A673 (cell line): ENCODE measurements around the gene SLC8A2. TPM values are rescaled to one million over a fixed set of nuclear protein-coding genes. Genes with fewer than 3 reads are reported as not detected.

Source experiments
- BruUV-seq: library from RNA; stranded (reverse); fragments of 400-500 nt; replicated peaks from 2 replicates; lab custom pipeline; 2021; lab: Mats Ljungman, UMichigan
- CTCF ChIA-PET: fragments of 300-600 bp; sonication (Branson Sonifier 250); formaldehyde crosslinking; loops from one replicate; lab custom pipeline; 2022; ENCODE audit warnings: antibody characterized with exemption; lab: Charles Lee
- POLR2A ChIA-PET: fragments of 300-600 bp; sonication (Branson Sonifier 250); formaldehyde crosslinking; loops from one replicate; lab custom pipeline; 2022; ENCODE audit warnings: antibody characterized with exemption; ENCODE audit not compliant: low non-redundant PET; lab: Charles Lee
- DNase-seq: peaks from one replicate; pipeline ENCODE4 v3.0.0-alpha.2; 2015; ENCODE audit warnings: low spot score
- H3K27ac ChIP-seq: fragments of 200-600 bp; sonication (generic); 2 replicates; pipeline ENCODE4 v1.5.1; 2016; ENCODE audit warnings: mixed run types, low read depth, mild to moderate bottlenecking, mixed read lengths, antibody characterized with exemption, low read length; ENCODE audit not compliant: poor library complexity, severe bottlenecking
- H3K27me3 ChIP-seq: fragments of 200-600 bp; sonication (generic); replicated peaks from 2 replicates; pipeline ENCODE4 v1.6.1; 2017; ENCODE audit warnings: mixed run types, low read depth, mild to moderate bottlenecking, mixed read lengths, antibody characterized with exemption, low read length; ENCODE audit not compliant: insufficient read depth, poor library complexity
- H3K36me3 ChIP-seq: fragments of 200-600 bp; sonication (generic); 2 replicates; pipeline ENCODE4 v1.6.1; 2016; ENCODE audit warnings: mixed run types, mild to moderate bottlenecking, mixed read lengths, antibody characterized with exemption, low read length; ENCODE audit not compliant: insufficient read depth, poor library complexity, severe bottlenecking
- H3K4me1 ChIP-seq: fragments of 200-600 bp; sonication (generic); 2 replicates; pipeline ENCODE4 v1.6.1; 2017; ENCODE audit warnings: mixed run types, mild to moderate bottlenecking, mixed read lengths, antibody characterized with exemption, low read length; ENCODE audit not compliant: insufficient read depth, poor library complexity, severe bottlenecking
- H3K4me3 ChIP-seq: fragments of 200-600 bp; sonication (generic); 2 replicates; pipeline ENCODE4 v1.5.1; 2016; ENCODE audit warnings: low read depth, mixed run types, mild to moderate bottlenecking, mixed read lengths, low read length; ENCODE audit not compliant: poor library complexity, severe bottlenecking
- H3K9me3 ChIP-seq: fragments of 200-600 bp; sonication (generic); 2 replicates; pipeline ENCODE4 v1.6.1; 2016; ENCODE audit warnings: mixed run types, low read depth, mild to moderate bottlenecking, mixed read lengths, antibody characterized with exemption, low read length; ENCODE audit not compliant: poor library complexity, severe bottlenecking
- CTCF ChIP-seq: fragments of 300-800, 200-600 bp; sonication (generic); conservative IDR thresholded peaks from 2 replicates; pipeline ENCODE4 v1.5.1; 2017; ENCODE audit warnings: low read depth, mild to moderate bottlenecking, antibody characterized with exemption, low read length, moderate library complexity, mixed read lengths
- EZH2 ChIP-seq: fragments of 200-600 bp; sonication (generic); IDR thresholded peaks from 2 replicates; pipeline ENCODE4 v1.6.1; 2017; ENCODE audit warnings: borderline replicate concordance, low read depth, mild to moderate bottlenecking, mixed read lengths, antibody characterized with exemption, low read length; ENCODE audit not compliant: poor library complexity, severe bottlenecking
- intact Hi-C: fragments of 100-400 bp; cut with micrococcal nuclease; formaldehyde crosslinking; loops from one replicate; pipeline ENCODE4 v1.10.0; 2022; ENCODE audit not compliant: unreplicated experiment
- total RNA-seq: library from RNA; stranded (reverse); gene quantifications from 2 replicates; pipeline ENCODE4 v1.2.3, GENCODE V29; 2021

SLC8A2 gene
- total RNA-seq, 1 experiment from 2014 or later: 3.2 TPM

GRCh38 chr19:47419030-47419783 lies 52.5 kb downstream of the SLC8A2 start, which contains the start of gene MEIS3:
TSS of gene MEIS3 (minus strand) at chr19:47419527. CDS start at chr19:47419081, 446 bp downstream.
- ChIA-PET CTCF (no interaction called here), POLR2A (no interaction called here)
- BruUV-seq: no TSS peak
- H3K9me3 ChIP-seq: no peaks in the 10 kb centered on the region
- H3K27ac ChIP-seq: no peak within 1 kb of the TSS
- H3K4me3 ChIP-seq: peak within 1 kb of the TSS; percentile 52
- H3K4me1 ChIP-seq: peaks cover 34% of the 10 kb centered on the region
- intact Hi-C loops: no loop called here
- TF ChIP-seq EZH2 (no peak), CTCF (no peak)
- peak; percentile 20 for DNase-seq
- no peaks in the 10 kb centered on the region for H3K36me3 ChIP-seq
- peaks cover 25% of the 10 kb centered on the region for H3K27me3 ChIP-seq

GRCh38 chr19:47418692-47419029 lies 53.0 kb downstream of the SLC8A2 start:
- TF ChIP-seq EZH2: no peak
- TF ChIP-seq CTCF: no peak
- ChIA-PET POLR2A (no interaction called here), CTCF (interaction anchor here (0.6 kb wide), 1 partner anchor 384 kb away, joined by 11 read pairs; no protein-coding TSS in a partner anchor)
- peaks cover 24% of the 10 kb centered on the region for H3K27me3 ChIP-seq
- H3K4me3 ChIP-seq: peak overlapping the region; percentile 52
- no peaks in the 10 kb centered on the region for H3K36me3 ChIP-seq
- no TSS peak for BruUV-seq
- intact Hi-C loops: no loop called here
- peaks cover 34% of the 10 kb centered on the region for H3K4me1 ChIP-seq
- DNase-seq: no peak
- no peak overlapping the region for H3K27ac ChIP-seq
- no peaks in the 10 kb centered on the region for H3K9me3 ChIP-seq

GRCh38 chr19:47417746-47418691 lies 53.7 kb downstream of the SLC8A2 start:
- Histone ChIP-seq H3K27ac (no peak overlapping the region), H3K36me3 (no peaks in the 10 kb centered on the region), H3K4me3 (peak overlapping the region; percentile 52), H3K9me3 (no peaks in the 10 kb centered on the region), H3K4me1 (peaks cover 34% of the 10 kb centered on the region), H3K27me3 (peaks cover 18% of the 10 kb centered on the region)
- TF ChIP-seq EZH2: no peak
- no peak for TF ChIP-seq CTCF
- no TSS peak for BruUV-seq
- no peak for DNase-seq
- POLR2A ChIA-PET: no interaction called here
- CTCF ChIA-PET: interaction anchor here (0.6 kb wide), 1 partner anchor 383 kb away, joined by 11 read pairs; no protein-coding TSS in a partner anchor
- intact Hi-C loops: no loop called here
